OCI-LY7 (cell line): ENCODE measurements around the gene RNF220.

Experiments used
- EZH2phosphoT487 ChIP-seq: fragments of 200-600 bp; sonication (generic); IDR thresholded peaks from 2 replicates; pipeline ENCODE4 v1.6.1; 2018; ENCODE audit warnings: low read depth, borderline replicate concordance, mild to moderate bottlenecking, mixed run types, antibody characterized with exemption, low read length, moderate library complexity, mixed read lengths
- TF ChIP-seq, protein P1 (sequence below): fragments of 200-600 bp; sonication (generic); conservative IDR thresholded peaks from 2 replicates; pipeline ENCODE4 v1.5.1; 2014; ENCODE audit warnings: mild to moderate bottlenecking, antibody characterized with exemption, low read length, moderate library complexity, mixed read lengths

DNA sequence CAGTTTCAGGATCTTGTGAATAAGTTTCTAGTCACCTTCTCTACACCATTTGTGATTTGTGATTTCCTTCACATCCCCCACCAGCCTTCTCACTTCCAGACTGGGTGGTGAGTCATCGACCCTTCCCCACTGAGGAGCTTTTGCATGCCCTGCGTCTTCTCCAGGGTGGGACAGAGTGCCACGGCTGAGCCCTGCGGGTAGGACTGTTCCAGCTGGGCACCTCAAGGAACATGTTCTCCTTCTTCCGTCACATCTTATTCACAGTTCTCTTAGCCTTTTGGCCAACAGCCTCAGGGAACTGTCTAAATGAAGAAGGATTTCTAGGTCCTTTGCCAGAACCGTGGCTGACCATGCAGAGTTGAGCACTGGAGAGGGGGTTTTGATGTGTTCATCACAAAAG lies 152.7 kb downstream of the RNF220 start:
- TF ChIP-seq, protein P1, sequence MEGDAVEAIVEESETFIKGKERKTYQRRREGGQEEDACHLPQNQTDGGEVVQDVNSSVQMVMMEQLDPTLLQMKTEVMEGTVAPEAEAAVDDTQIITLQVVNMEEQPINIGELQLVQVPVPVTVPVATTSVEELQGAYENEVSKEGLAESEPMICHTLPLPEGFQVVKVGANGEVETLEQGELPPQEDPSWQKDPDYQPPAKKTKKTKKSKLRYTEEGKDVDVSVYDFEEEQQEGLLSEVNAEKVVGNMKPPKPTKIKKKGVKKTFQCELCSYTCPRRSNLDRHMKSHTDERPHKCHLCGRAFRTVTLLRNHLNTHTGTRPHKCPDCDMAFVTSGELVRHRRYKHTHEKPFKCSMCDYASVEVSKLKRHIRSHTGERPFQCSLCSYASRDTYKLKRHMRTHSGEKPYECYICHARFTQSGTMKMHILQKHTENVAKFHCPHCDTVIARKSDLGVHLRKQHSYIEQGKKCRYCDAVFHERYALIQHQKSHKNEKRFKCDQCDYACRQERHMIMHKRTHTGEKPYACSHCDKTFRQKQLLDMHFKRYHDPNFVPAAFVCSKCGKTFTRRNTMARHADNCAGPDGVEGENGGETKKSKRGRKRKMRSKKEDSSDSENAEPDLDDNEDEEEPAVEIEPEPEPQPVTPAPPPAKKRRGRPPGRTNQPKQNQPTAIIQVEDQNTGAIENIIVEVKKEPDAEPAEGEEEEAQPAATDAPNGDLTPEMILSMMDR: no peak
- TF ChIP-seq EZH2phosphoT487: no peak
